Right cardiac atrium (tissue), 5 donors: Measurements from ENCODE around the gene ZNF365. TPM values are rescaled to one million over a fixed set of nuclear protein-coding genes. Genes with fewer than 3 reads are reported as not detected.
A peak's percentile ranks its signal among the peaks of the same experiment; 100 is the strongest.
"Not testable (repeated sequence)": the region's sequence is repeated elsewhere in the genome, so short reads cannot be mapped to it uniquely, and the experiment has no call there.

Source experiments
- ATAC-seq, 2 donors: fragments of 200-7000 bp; cut with Tn5 transposase; one replicate each; pipeline versions ENCODE4 v1.8.0 to v1.9.1; 2020; ENCODE audit warnings: moderate library complexity in 2 of 2, mild to moderate bottlenecking in 1 of 2
- DNase-seq, 3 donors: peaks; one replicate each; pipeline ENCODE4 v3.0.0-alpha.2; 2020
- H3K27ac ChIP-seq: one replicate; pipeline ENCODE4 v1.5.1; 2013; ENCODE audit warnings: mild to moderate bottlenecking, low read length, control low read depth, moderate library complexity
- H3K27me3 ChIP-seq: one replicate; pipeline ENCODE4 v1.6.1; 2013; ENCODE audit not compliant: control insufficient read depth, insufficient read depth
- H3K4me1 ChIP-seq: one replicate; pipeline ENCODE4 v1.6.1; 2013; ENCODE audit warnings: low read length; ENCODE audit not compliant: control insufficient read depth, insufficient read depth
- H3K4me3 ChIP-seq: one replicate; pipeline ENCODE4 v1.5.1; 2013; ENCODE audit warnings: low read length, control low read depth
- H3K9me3 ChIP-seq: one replicate; pipeline ENCODE4 v1.6.1; 2013; ENCODE audit warnings: low read length; ENCODE audit not compliant: control insufficient read depth
- WGBS: extraction: QIAGEN DNeasy Blood & Tissue Kit; methylation state at CpG from one replicate; pipeline ENCODE4 v1.1.7; 2013; 5-methylcytosine and 5-hydroxymethylcytosine counted together
- intact Hi-C, 4 donors: fragments of 100-400 bp; cut with DNase I; formaldehyde crosslinking; loops; one replicate each; pipeline versions ENCODE4 v1.11.0 to v1.14.0; 2022 to 2023
- polyA plus RNA-seq: library from polyadenylated mRNA; stranded (reverse); fragments of 200-250 nt; gene quantifications from one replicate; pipeline ENCODE4 v1.2.3, GENCODE V29; 2013
- total RNA-seq, 4 donors: library from RNA; stranded (reverse); fragmentation: NEBNext Ultra II Directional; extraction: Animal tissue kit (Norgen Biotek cat#: 25700); gene quantifications; one replicate each; pipeline ENCODE4 v1.2.1, GENCODE V29; 2021
- donor health status: healthy with polysubstance abuse.
- donor health status: DM: no; HTN: yes; CAD: no.
- donor health status: DM: no; HTN: no; CAD: no.
- donor health status: DM: no; HTN: yes; CAD: no; lungs with severe emphysema.
- donor health status: DM: yes; HTN: yes; CAD: no.

ZNF365 gene
- total and polyA plus RNA-seq, 5 donors = 0.86 to 4.1 (median 2.9) TPM

- DNase-seq, H3K9me3 ChIP-seq, ATAC-seq, H3K4me3 ChIP-seq, intact Hi-C loops, H3K27ac ChIP-seq, H3K27me3 ChIP-seq, H3K4me1 ChIP-seq: not testable (repeated sequence)
- WGBS = 93% methylated on average over 6 of the region's 6 CpGs
Observed at GRCh38 chr10:62378877-62379276, 4.7 kb downstream of the ZNF365 start.

- no peak overlapping the region for H3K4me3 ChIP-seq
- intact Hi-C loops = no loop called here
- peak in 1 of 3 donors; percentile 21 for DNase-seq
- no peak for ATAC-seq
- no peaks in the 10 kb centered on the region for H3K9me3 ChIP-seq
- 79% methylated on average over 4 of the region's 4 CpGs for WGBS
- no peaks in the 10 kb centered on the region for H3K27me3 ChIP-seq
- H3K4me1 ChIP-seq = no peaks in the 10 kb centered on the region
- H3K27ac ChIP-seq = no peak overlapping the region
Observed at GRCh38 chr10:62379394-62379793, 5.2 kb downstream of the ZNF365 start.

DNA sequence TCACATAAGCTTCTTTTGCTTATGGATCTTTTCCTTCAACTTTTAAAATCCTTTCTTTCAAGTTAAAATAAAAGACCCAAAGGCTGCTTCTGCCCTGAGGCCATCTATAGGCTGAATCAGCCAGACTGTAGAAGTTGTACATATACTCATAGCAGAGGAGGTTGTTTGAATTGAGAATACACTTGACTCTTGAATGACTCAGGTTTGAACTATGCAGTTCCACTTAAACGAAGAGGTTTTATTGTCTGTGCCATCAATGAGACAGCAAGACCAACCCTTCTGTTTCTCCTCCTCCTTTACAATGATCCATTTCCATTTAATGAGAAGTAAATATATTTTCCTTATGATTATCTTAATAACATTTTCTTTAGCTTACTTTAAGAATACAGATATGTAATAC is 5.8 kb downstream of the ZNF365 start:
- Histone ChIP-seq H3K4me3 (no peak overlapping the region), H3K27ac (no peak overlapping the region), H3K4me1 (no peaks in the 10 kb centered on the region), H3K9me3 (no peaks in the 10 kb centered on the region), H3K27me3 (no peaks in the 10 kb centered on the region)
- ATAC-seq (no peak), DNase-seq (no peak)
- intact Hi-C loops = no loop called here
- WGBS = 35% methylated on average over 1 of the region's 1 CpG

DNA sequence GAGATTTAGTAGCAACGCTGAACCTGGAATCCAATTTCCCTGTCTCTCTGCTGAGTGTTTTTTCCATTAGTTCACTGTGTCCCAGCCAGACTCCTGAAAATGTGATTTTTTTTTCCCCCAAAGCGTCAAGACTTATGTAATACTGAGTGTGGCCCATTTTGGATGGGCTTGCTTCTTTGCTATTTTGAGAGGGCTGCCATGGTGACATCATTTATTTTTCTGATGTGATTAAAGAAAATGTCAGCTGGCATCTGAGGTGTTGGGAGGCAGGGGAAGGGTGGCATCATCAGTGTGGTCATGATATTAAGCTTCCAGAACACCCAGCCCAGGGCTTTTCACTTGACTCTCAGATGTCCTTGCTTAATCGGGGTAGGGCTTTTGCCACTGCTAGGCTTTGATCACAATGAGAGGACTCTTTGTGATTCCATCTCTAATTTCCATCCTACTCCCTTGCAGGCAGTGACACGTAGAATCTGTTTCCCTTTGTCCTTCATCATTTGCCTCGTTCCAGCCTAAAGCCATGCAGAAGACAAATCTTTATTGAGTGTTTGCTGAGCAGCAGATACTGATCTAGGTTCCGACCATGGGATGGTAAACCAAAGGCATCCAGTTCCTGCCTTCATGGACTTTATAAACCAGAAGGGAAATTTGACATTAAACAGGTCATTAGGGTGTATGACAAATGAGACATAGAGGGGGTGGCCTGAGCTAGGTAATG is 7.4 kb downstream of the ZNF365 start:
- Histone ChIP-seq H3K27ac (peak overlapping the region; percentile 42), H3K27me3 (no peaks in the 10 kb centered on the region), H3K4me1 (no peaks in the 10 kb centered on the region), H3K9me3 (no peaks in the 10 kb centered on the region), H3K4me3 (no peak overlapping the region)
- DNase-seq = peak in 1 of 3 donors; percentile 15
- intact Hi-C loops = no loop called here
- WGBS = 72% methylated on average over 6 of the region's 6 CpGs
- ATAC-seq = peak; percentile 66 to 82

DNA sequence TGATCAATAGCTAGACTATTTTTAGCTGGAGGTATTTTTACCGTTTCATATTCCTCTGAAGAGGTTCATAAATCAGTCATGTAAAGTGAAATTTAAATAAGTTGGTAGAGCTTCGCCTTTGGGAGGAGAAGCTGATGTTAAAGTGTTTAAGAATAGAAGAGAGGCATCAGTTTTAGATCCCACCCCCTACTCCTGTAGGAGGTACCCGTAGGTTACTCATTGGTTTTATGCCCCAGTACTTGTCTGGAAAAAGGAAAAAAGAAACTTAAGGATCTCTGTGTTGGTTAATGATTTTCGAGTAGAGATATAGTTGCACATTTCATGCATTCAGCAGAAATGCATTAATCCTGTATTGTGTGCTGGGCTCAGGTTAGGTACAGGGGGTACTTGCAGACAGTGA is 8.7 kb downstream of the ZNF365 start:
- ATAC-seq (no peak), DNase-seq (no peak)
- intact Hi-C loops = no loop called here
- H3K27me3 ChIP-seq = no peaks in the 10 kb centered on the region
- no peak overlapping the region for H3K27ac ChIP-seq
- 85% methylated on average over 4 of the region's 4 CpGs for WGBS
- no peaks in the 10 kb centered on the region for H3K4me1 ChIP-seq
- no peak overlapping the region for H3K4me3 ChIP-seq
- H3K9me3 ChIP-seq = no peaks in the 10 kb centered on the region

DNA sequence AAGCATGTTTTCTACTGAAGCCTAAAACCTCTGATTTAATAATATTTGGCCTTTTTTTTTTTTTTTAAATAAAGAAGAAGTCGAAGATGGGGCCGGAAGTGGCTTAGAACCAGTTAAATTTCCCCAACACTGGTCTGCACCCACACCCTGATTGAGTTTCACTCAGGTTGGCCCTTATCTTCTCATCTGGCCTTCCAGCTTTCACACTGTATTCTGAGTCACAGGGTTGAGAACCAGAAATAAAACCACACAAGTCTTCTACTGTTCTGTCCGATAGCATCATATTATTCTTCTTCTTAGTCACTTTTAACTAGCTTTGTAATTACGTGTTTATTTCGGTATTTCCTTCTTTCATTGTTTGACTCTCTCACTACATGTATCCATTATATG is 9.9 kb downstream of the ZNF365 start:
- Histone ChIP-seq H3K4me3 (no peak overlapping the region), H3K27ac (no peak overlapping the region), H3K27me3 (no peaks in the 10 kb centered on the region), H3K4me1 (no peaks in the 10 kb centered on the region), H3K9me3 (no peaks in the 10 kb centered on the region)
- WGBS = 87% methylated on average over 5 of the region's 5 CpGs
- intact Hi-C loops = no loop called here
- no peak for ATAC-seq
- DNase-seq = no peak

GRCh38 chr10:62384447-62385081 is 10.4 kb downstream of the ZNF365 start:
- Histone ChIP-seq H3K4me1 (no peaks in the 10 kb centered on the region), H3K4me3 (no peak overlapping the region), H3K27ac (no peak overlapping the region), H3K9me3 (no peaks in the 10 kb centered on the region), H3K27me3 (no peaks in the 10 kb centered on the region)
- WGBS = 61% methylated on average over 4 of the region's 4 CpGs
- no peak for ATAC-seq
- DNase-seq = no peak
- intact Hi-C loops = no loop called here

GRCh38 chr10:62386356-62387320 is 12.5 kb downstream of the ZNF365 start:
- DNase-seq (no peak), ATAC-seq (no peak)
- Histone ChIP-seq H3K9me3 (no peaks in the 10 kb centered on the region), H3K4me3 (no peak overlapping the region), H3K27ac (no peak overlapping the region), H3K27me3 (no peaks in the 10 kb centered on the region), H3K4me1 (no peaks in the 10 kb centered on the region)
- intact Hi-C loops = no loop called here
- WGBS = 84% methylated on average over 4 of the region's 4 CpGs

- Histone ChIP-seq H3K27me3 (no peaks in the 10 kb centered on the region), H3K9me3 (no peaks in the 10 kb centered on the region), H3K4me3 (no peak overlapping the region), H3K27ac (no peak overlapping the region), H3K4me1 (no peaks in the 10 kb centered on the region)
- ATAC-seq = no peak
- WGBS = 87% methylated on average over 9 of the region's 9 CpGs
- DNase-seq = peak in 1 of 3 donors; percentile 35
- intact Hi-C loops = no loop called here
Observed at GRCh38 chr10:62388328-62388727, 14.2 kb downstream of the ZNF365 start.

- no peak overlapping the region for H3K27ac ChIP-seq
- H3K4me3 ChIP-seq = no peak overlapping the region
- 90% methylated on average over 2 of the region's 2 CpGs for WGBS
- no peak for DNase-seq
- H3K27me3 ChIP-seq = no peaks in the 10 kb centered on the region
- no peak for ATAC-seq
- H3K9me3 ChIP-seq = no peaks in the 10 kb centered on the region
- intact Hi-C loops = no loop called here
- no peaks in the 10 kb centered on the region for H3K4me1 ChIP-seq
Observed at GRCh38 chr10:62390497-62391176, 16.5 kb downstream of the ZNF365 start.
